Keratinocyte (primary cell): ENCODE results near the gene WDR12. TPM values are rescaled to one million over a fixed set of nuclear protein-coding genes. Genes with fewer than 3 reads are reported as not detected.
"Not testable (repeated sequence)": the region's sequence is repeated elsewhere in the genome, so short reads cannot be mapped to it uniquely, and the experiment has no call there.

Source experiments
- DNase-seq: peaks from one replicate; pipeline ENCODE4 v3.0.0-alpha.2; 2011; ENCODE audit warnings: low read depth, missing footprints, low spot score
- FAIRE-seq: peaks from 2 replicates; lab custom pipeline; 2011; peaks lifted over from hg19 to GRCh38; lab: Jason Lieb, UNC
- H2AFZ ChIP-seq: 2 replicates; pipeline ENCODE4 v1.6.0; 2012; ENCODE audit warnings: low read length, control low read depth, inconsistent platforms; ENCODE audit not compliant: control insufficient read depth
- H3K27ac ChIP-seq: 2 replicates; pipeline ENCODE4 v1.5.1; 2011; ENCODE audit warnings: low read length; ENCODE audit not compliant: control insufficient read depth, insufficient read depth
- H3K27me3 ChIP-seq: 3 replicates; pipeline ENCODE4 v1.6.0; 2011; ENCODE audit warnings: low read length; ENCODE audit not compliant: control insufficient read depth, insufficient read depth; ENCODE audit errors: extremely low read depth
- H3K36me3 ChIP-seq, 2 experiments: 2 replicates in 1 of 2; 3 replicates in 1 of 2; pipeline ENCODE4 v1.5.1; 2011; ENCODE audit warnings: low read length in 2 of 2, mild to moderate bottlenecking in 1 of 2; ENCODE audit not compliant: control insufficient read depth in 2 of 2, insufficient read depth in 2 of 2; ENCODE audit errors: extremely low read depth in 1 of 2
- H3K4me1 ChIP-seq: 3 replicates; pipeline ENCODE4 v1.5.1; 2011; ENCODE audit warnings: low read length; ENCODE audit not compliant: control insufficient read depth, insufficient read depth; ENCODE audit errors: extremely low read depth
- H3K4me2 ChIP-seq: 3 replicates; pipeline ENCODE4 v1.6.0; 2011; ENCODE audit warnings: low read depth, low read length; ENCODE audit not compliant: control insufficient read depth, insufficient read depth; ENCODE audit errors: extremely low read depth
- H3K4me3 ChIP-seq, 3 experiments: fragments of 200-600 bp in 1 of 3; sonication (generic) in 1 of 3; 2 replicates in 2 of 3; 3 replicates in 1 of 3; pipeline ENCODE4 v1.5.1; 2011 to 2016; ENCODE audit warnings: low read length in 3 of 3, mild to moderate bottlenecking in 3 of 3, control low read depth in 2 of 3, inconsistent platforms in 1 of 3, low read depth in 1 of 3, mixed read lengths in 1 of 3, mixed run types in 1 of 3, moderate library complexity in 1 of 3; ENCODE audit not compliant: control insufficient read depth in 2 of 3, insufficient read depth in 2 of 3; ENCODE audit errors: extremely low read depth in 1 of 3
- H3K79me2 ChIP-seq: 2 replicates; pipeline ENCODE4 v1.6.0; 2012; ENCODE audit warnings: low read length; ENCODE audit not compliant: control insufficient read depth, insufficient read depth
- H3K9ac ChIP-seq: 3 replicates; pipeline ENCODE4 v1.6.0; 2011; ENCODE audit warnings: low read length; ENCODE audit not compliant: control insufficient read depth, insufficient read depth; ENCODE audit errors: extremely low read depth
- H3K9me1 ChIP-seq: 3 replicates; pipeline ENCODE4 v1.6.0; 2011; ENCODE audit warnings: low read length; ENCODE audit not compliant: control insufficient read depth, insufficient read depth; ENCODE audit errors: extremely low read depth
- H3K9me3 ChIP-seq: 2 replicates; pipeline ENCODE4 v1.5.1; 2012; ENCODE audit warnings: low read depth, low read length; ENCODE audit not compliant: control insufficient read depth
- H4K20me1 ChIP-seq: 3 replicates; pipeline ENCODE4 v1.6.0; 2011; ENCODE audit warnings: low read length; ENCODE audit not compliant: control insufficient read depth, insufficient read depth; ENCODE audit errors: extremely low read depth
- EZH2 ChIP-seq: IDR thresholded peaks from one replicate; pipeline ENCODE4 v1.6.1; 2012; ENCODE audit warnings: inconsistent platforms, mild to moderate bottlenecking, low read length, moderate library complexity
- dilution Hi-C: fragments of 300-500 bp; cut with MboI; formaldehyde crosslinking; loops from one replicate; pipeline ENCODE4 v1.7.0; 2020; ENCODE audit warnings: low sequenced_read_pairs; ENCODE audit not compliant: extremely low pct_ligation_motif_present
- polyA plus RNA-seq, 5 experiments: library from polyadenylated mRNA; depleted of rRNA in 3 of 5; stranded (reverse) in 3 of 5; stranded (forward) in 1 of 5; unstranded in 1 of 5; fragments of >200 nt; gene quantifications; 1 replicate in 1 of 5; 2 replicates in 3 of 5; 3 replicates in 1 of 5; pipeline versions ENCODE4 v1.2.1 to v1.2.3, GENCODE V29; 2011 to 2012; ENCODE audit warnings: missing spikeins in 2 of 5, low read depth in 1 of 5, low replicate concordance in 1 of 5
- TF ChIP-seq, protein P1 (sequence below), 3 experiments: IDR thresholded peaks in 1 of 3; conservative IDR thresholded peaks in 1 of 3; optimal IDR thresholded peaks in 1 of 3; 2 replicates in 2 of 3; 3 replicates in 1 of 3; pipeline versions ENCODE3 to v1.5.1; 2011; ENCODE audit warnings: low read length in 3 of 3, mild to moderate bottlenecking in 3 of 3, moderate library complexity in 2 of 3, control low read depth in 1 of 3, inconsistent platforms in 1 of 3; ENCODE audit not compliant: insufficient read depth in 2 of 3; ENCODE audit errors: extremely low read depth in 1 of 3

Gene WDR12
- polyA plus RNA-seq, 1 donor (not counting 4 experiments of a cell fraction or from before 2014, with no cell fraction given) = 109 TPM

- no peak overlapping the region for H3K4me3 ChIP-seq
- TF ChIP-seq, protein P1, sequence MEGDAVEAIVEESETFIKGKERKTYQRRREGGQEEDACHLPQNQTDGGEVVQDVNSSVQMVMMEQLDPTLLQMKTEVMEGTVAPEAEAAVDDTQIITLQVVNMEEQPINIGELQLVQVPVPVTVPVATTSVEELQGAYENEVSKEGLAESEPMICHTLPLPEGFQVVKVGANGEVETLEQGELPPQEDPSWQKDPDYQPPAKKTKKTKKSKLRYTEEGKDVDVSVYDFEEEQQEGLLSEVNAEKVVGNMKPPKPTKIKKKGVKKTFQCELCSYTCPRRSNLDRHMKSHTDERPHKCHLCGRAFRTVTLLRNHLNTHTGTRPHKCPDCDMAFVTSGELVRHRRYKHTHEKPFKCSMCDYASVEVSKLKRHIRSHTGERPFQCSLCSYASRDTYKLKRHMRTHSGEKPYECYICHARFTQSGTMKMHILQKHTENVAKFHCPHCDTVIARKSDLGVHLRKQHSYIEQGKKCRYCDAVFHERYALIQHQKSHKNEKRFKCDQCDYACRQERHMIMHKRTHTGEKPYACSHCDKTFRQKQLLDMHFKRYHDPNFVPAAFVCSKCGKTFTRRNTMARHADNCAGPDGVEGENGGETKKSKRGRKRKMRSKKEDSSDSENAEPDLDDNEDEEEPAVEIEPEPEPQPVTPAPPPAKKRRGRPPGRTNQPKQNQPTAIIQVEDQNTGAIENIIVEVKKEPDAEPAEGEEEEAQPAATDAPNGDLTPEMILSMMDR (optimal IDR thresholded peaks at IDR 0.05 in 1 of 3, IDR thresholded peaks at IDR 0.05 in 1 of 3, conservative IDR thresholded peaks at IDR 0.05 in 1 of 3; ENCODE audit: extremely low read depth in 1 of 3, insufficient read depth in 2 of 3, low read length in 3 of 3) = no peak
- TF ChIP-seq EZH2 = no peak
- H3K36me3 ChIP-seq = no peaks in the 10 kb centered on the region
- H3K4me2 ChIP-seq = no peak overlapping the region
- no peaks in the 10 kb centered on the region for H4K20me1 ChIP-seq
- FAIRE-seq = no peak
- no peaks in the 10 kb centered on the region for H3K79me2 ChIP-seq
- H3K27ac ChIP-seq = no peak overlapping the region
- no peaks in the 10 kb centered on the region for H3K9me1 ChIP-seq
- H3K9ac ChIP-seq = no peak overlapping the region
- DNase-seq = no peak
- no peak overlapping the region for H2AFZ ChIP-seq
- dilution Hi-C loops = no loop called here
- H3K27me3 ChIP-seq = no peaks in the 10 kb centered on the region
- no peaks in the 10 kb centered on the region for H3K4me1 ChIP-seq
- H3K9me3 ChIP-seq = no peaks in the 10 kb centered on the region
Measured at GRCh38 chr2:202861987-202862386, 49.5 kb downstream of the WDR12 start.

DNA sequence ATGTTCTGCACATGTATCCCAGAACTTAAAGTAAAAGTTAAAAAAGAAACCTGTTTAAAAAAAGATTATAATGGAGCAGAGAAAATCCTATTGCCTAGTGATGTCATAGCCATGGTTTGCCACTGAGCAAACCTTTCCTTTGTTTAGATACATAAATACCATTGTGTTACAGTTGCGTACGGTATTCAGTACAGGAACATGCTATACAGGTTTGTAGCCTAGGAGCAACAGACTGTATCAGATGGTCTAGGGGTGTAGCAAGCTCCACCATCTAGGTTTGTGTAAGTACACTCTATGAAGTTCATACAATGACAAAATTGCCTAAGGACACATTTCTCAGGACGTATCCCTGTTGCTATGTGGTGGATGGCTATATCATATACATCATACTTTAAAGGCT is 52.9 kb downstream of the WDR12 start:
- Histone ChIP-seq H3K9ac (no peak overlapping the region), H3K27me3 (no peaks in the 10 kb centered on the region), H3K9me1 (no peaks in the 10 kb centered on the region), H3K27ac (no peak overlapping the region), H3K36me3 (no peaks in the 10 kb centered on the region), H3K9me3 (no peaks in the 10 kb centered on the region), H3K4me2 (no peak overlapping the region), H4K20me1 (no peaks in the 10 kb centered on the region), H3K4me1 (no peaks in the 10 kb centered on the region), H3K79me2 (no peaks in the 10 kb centered on the region), H2AFZ (no peak overlapping the region), H3K4me3 (no peak overlapping the region)
- FAIRE-seq (no peak), DNase-seq (no peak)
- TF ChIP-seq, protein P1 (optimal IDR thresholded peaks at IDR 0.05 in 1 of 3, IDR thresholded peaks at IDR 0.05 in 1 of 3, conservative IDR thresholded peaks at IDR 0.05 in 1 of 3; ENCODE audit: extremely low read depth in 1 of 3, insufficient read depth in 2 of 3, low read length in 3 of 3) = no peak
- TF ChIP-seq EZH2 = no peak
- dilution Hi-C loops = no loop called here

GRCh38 chr2:202849343-202849742 is 62.1 kb downstream of the WDR12 start:
- H4K20me1 ChIP-seq, H3K9me3 ChIP-seq, H3K4me3 ChIP-seq, FAIRE-seq, H3K4me1 ChIP-seq, H3K27me3 ChIP-seq, H2AFZ ChIP-seq, DNase-seq, H3K9ac ChIP-seq, H3K36me3 ChIP-seq, H3K9me1 ChIP-seq, H3K27ac ChIP-seq, H3K79me2 ChIP-seq, H3K4me2 ChIP-seq, dilution Hi-C loops: not testable (repeated sequence)
